SK-N-SH (cell line): ENCODE results near the gene HHATL. TPM values are rescaled to one million over a fixed set of nuclear protein-coding genes. Genes with fewer than 3 reads are reported as not detected.

ENCODE experiments used
- CTCF ChIA-PET: fragments of 300-600, 350-600 bp; formaldehyde crosslinking; extraction: SDS; loops from one replicate; lab custom pipeline; 2021; lab: Yijun Ruan, JAX
- POLR2A ChIA-PET: fragments of 350-600 bp; sonication (Branson Sonifier 250); formaldehyde crosslinking; extraction: SDS; loops from one replicate; lab custom pipeline; 2020; ENCODE audit warnings: antibody characterized with exemption, inconsistent platforms; lab: Yijun Ruan, JAX
- DNase-seq: peaks from one replicate; pipeline ENCODE4 v3.0.0; 2012
- H2AFZ ChIP-seq: fragments of 200-600 bp; sonication (generic); 2 replicates; pipeline ENCODE4 v1.8.1; 2016; ENCODE audit warnings: antibody characterized with exemption, mild to moderate bottlenecking, low read depth
- H3F3A ChIP-seq: fragments of 200-600 bp; sonication (generic); replicated peaks from 2 replicates; pipeline ENCODE3; 2016; ENCODE audit warnings: antibody characterized with exemption, mild to moderate bottlenecking; ENCODE audit not compliant: insufficient read depth
- H3K27ac ChIP-seq, 2 experiments: fragments of 200-500 bp in 1 of 2; fragments of 200-600 bp in 1 of 2; sonication (Bioruptor generic) in 1 of 2; sonication (generic), shearing (Covaris generic) in 1 of 2; 2 replicates each; pipeline versions ENCODE4 v1.5.1 to v1.6.1; 2014 to 2016; ENCODE audit warnings: low read depth in 2 of 2, inconsistent platforms in 1 of 2, low read length in 1 of 2, mild to moderate bottlenecking in 1 of 2, mixed read lengths in 1 of 2
- H3K27me3 ChIP-seq: fragments of 200-600 bp; sonication (generic), shearing (Covaris generic); 2 replicates; pipeline ENCODE4 v1.6.1; 2016; ENCODE audit warnings: mixed run types; ENCODE audit not compliant: insufficient read depth
- H3K36me3 ChIP-seq, 2 experiments: fragments of 200-500 bp in 1 of 2; fragments of 200-600 bp in 1 of 2; sonication (Bioruptor generic) in 1 of 2; sonication (generic) in 1 of 2; replicated peaks in 1 of 2; 2 replicates each; pipeline versions ENCODE3 to v1.5.1; 2014 to 2016; ENCODE audit warnings: low read length in 1 of 2, mild to moderate bottlenecking in 1 of 2; ENCODE audit not compliant: insufficient read depth in 2 of 2, control insufficient read depth in 1 of 2
- H3K4me1 ChIP-seq, 2 experiments: fragments of 200-500 bp in 1 of 2; fragments of 200-600 bp in 1 of 2; sonication (Bioruptor generic) in 1 of 2; sonication (generic), shearing (Covaris generic) in 1 of 2; 2 replicates each; pipeline versions ENCODE4 v1.5.1 to v1.6.1; 2014 to 2016; ENCODE audit warnings: low read depth in 1 of 2, low read length in 1 of 2, mixed run types in 1 of 2; ENCODE audit not compliant: insufficient read depth in 2 of 2, control insufficient read depth in 1 of 2
- H3K4me2 ChIP-seq: fragments of 200-600 bp; sonication (generic), shearing (Covaris generic); 2 replicates; pipeline ENCODE4 v1.6.1; 2017; ENCODE audit warnings: mixed run types
- H3K4me3 ChIP-seq, 2 experiments: fragments of 200-500 bp in 1 of 2; fragments of 200-600 bp in 1 of 2; sonication (Bioruptor generic) in 1 of 2; sonication (generic), shearing (Covaris generic) in 1 of 2; 2 replicates each; pipeline versions ENCODE4 v1.5.1 to v1.8.1; 2014 to 2016; ENCODE audit warnings: low read depth in 2 of 2, inconsistent platforms in 1 of 2, low read length in 1 of 2, mild to moderate bottlenecking in 1 of 2, mixed read lengths in 1 of 2, moderate library complexity in 1 of 2
- H3K79me2 ChIP-seq: fragments of 200-600 bp; sonication (generic); 2 replicates; pipeline ENCODE4 v1.8.1; 2017; ENCODE audit warnings: mild to moderate bottlenecking; ENCODE audit not compliant: insufficient read depth
- H3K9ac ChIP-seq: fragments of 200-600 bp; sonication (generic); 2 replicates; pipeline ENCODE4 v1.6.1; 2017; ENCODE audit warnings: mixed run types
- H3K9me2 ChIP-seq: fragments of 200-600 bp; sonication (generic); 2 replicates; pipeline ENCODE4 v1.6.1; 2017; ENCODE audit warnings: mixed run types
- H3K9me3 ChIP-seq: fragments of 200-600 bp; sonication (generic); 2 replicates; pipeline ENCODE4 v1.6.1; 2017; ENCODE audit warnings: mixed run types, mild to moderate bottlenecking, moderate library complexity
- H4K20me1 ChIP-seq: fragments of 200-600 bp; sonication (generic); 2 replicates; pipeline ENCODE4 v1.6.1; 2017; ENCODE audit warnings: mild to moderate bottlenecking, mixed run types; ENCODE audit not compliant: insufficient read depth
- ELF1 ChIP-seq: IDR thresholded peaks from 2 replicates; pipeline ENCODE4 v1.4.0; 2012
- EZH2phosphoT487 ChIP-seq: fragments of 200-600 bp; sonication (generic); IDR thresholded peaks from 2 replicates; pipeline ENCODE4 v1.6.1; 2017; ENCODE audit warnings: low read depth, mixed run types, mild to moderate bottlenecking, antibody characterized with exemption, moderate library complexity, borderline replicate concordance
- FOXJ3 ChIP-seq: sonication (generic); formaldehyde crosslinking; IDR thresholded peaks from 2 replicates; pipeline ENCODE4 v1.5.1; 2020; ENCODE audit warnings: mild to moderate bottlenecking, missing genetic modification reagents
- GABPA ChIP-seq: IDR thresholded peaks from 2 replicates; pipeline ENCODE4 v1.4.0; 2012; ENCODE audit warnings: low read depth, mild to moderate bottlenecking
- GATA2 ChIP-seq: sonication (generic); formaldehyde crosslinking; IDR thresholded peaks from 2 replicates; pipeline ENCODE4 v1.5.0; 2020; ENCODE audit warnings: mild to moderate bottlenecking, missing genetic modification reagents
- MAX ChIP-seq: IDR thresholded peaks from 2 replicates; pipeline ENCODE4 v1.4.0; 2012; ENCODE audit warnings: low read depth
- MEF2A ChIP-seq: IDR thresholded peaks from 2 replicates; pipeline ENCODE4 v1.4.0; 2012; ENCODE audit warnings: low read depth, borderline replicate concordance
- MXI1 ChIP-seq: IDR thresholded peaks from 2 replicates; pipeline ENCODE4 v1.6.1; 2012; ENCODE audit warnings: mild to moderate bottlenecking, low read depth, low read length, improper control_type of control experiment
- NFIC ChIP-seq: IDR thresholded peaks from 2 replicates; pipeline ENCODE4 v1.4.0; 2012; ENCODE audit warnings: borderline replicate concordance
- NRF1 ChIP-seq: IDR thresholded peaks from 2 replicates; pipeline ENCODE4 v1.6.1; 2012; ENCODE audit warnings: low read depth, mild to moderate bottlenecking, low read length
- PBX3 ChIP-seq: IDR thresholded peaks from 2 replicates; pipeline ENCODE4; 2012
- POLR2AphosphoS5 ChIP-seq: IDR thresholded peaks from 2 replicates; pipeline ENCODE4 v1.6.1; 2012; ENCODE audit warnings: low read depth, low read length
- RCOR1 ChIP-seq: fragments of 150-350 bp; IDR thresholded peaks from 2 replicates; pipeline ENCODE4 v1.6.1; 2017; ENCODE audit warnings: antibody characterized with exemption, low read length
- REST ChIP-seq: IDR thresholded peaks from 2 replicates; pipeline ENCODE4 v1.6.1; 2012; ENCODE audit warnings: mild to moderate bottlenecking, low read depth, low read length, moderate library complexity
- RFX5 ChIP-seq: IDR thresholded peaks from 2 replicates; pipeline ENCODE4 v1.6.1; 2012; ENCODE audit warnings: mild to moderate bottlenecking, improper control_type of control experiment, low read length
- USF1 ChIP-seq: IDR thresholded peaks from 2 replicates; pipeline ENCODE4 v1.4.0; 2012; ENCODE audit warnings: low read depth, borderline replicate concordance
- WGBS: methylation state at CpG from one replicate; pipeline ENCODE4 v1.1.6; 2017; ENCODE audit warnings: low lambda C conversion rate; 5-methylcytosine and 5-hydroxymethylcytosine counted together
- polyA plus RNA-seq, 3 experiments: library from polyadenylated mRNA; depleted of rRNA; stranded (reverse); fragments of >200 nt; gene quantifications; 2 replicates each; pipeline ENCODE4 v1.2.3, GENCODE V29; 2012

The HHATL gene
- polyA plus RNA-seq, 1 of the 3 experiments (the other 2 are of a cell fraction), result not detected

GRCh38 chr3:42735615-42736014 lies 33.0 kb upstream of the HHATL start:
- H3K9ac ChIP-seq, result no peak overlapping the region
- no peaks in the 10 kb centered on the region for H3F3A ChIP-seq
- H3K27ac ChIP-seq, result no peak overlapping the region
- ChIA-PET CTCF (interaction anchor here (0.9 to 1.8 kb wide), 4 partner anchors 8 to 84 kb away, joined by 3 to 11 read pairs (median 4); no protein-coding TSS in a partner anchor), POLR2A (no interaction called here)
- TF ChIP-seq GATA2, result no peak
- no peak for TF ChIP-seq ELF1
- TF ChIP-seq MAX, result no peak
- TF ChIP-seq REST, result no peak
- TF ChIP-seq RCOR1, result no peak
- TF ChIP-seq PBX3, result no peak
- H3K4me1 ChIP-seq, result no peaks in the 10 kb centered on the region; a peak in 1 of 4 replicates
- DNase-seq, result no peak
- H3K4me2 ChIP-seq, result no peak overlapping the region
- no peaks in the 10 kb centered on the region for H3K36me3 ChIP-seq
- no peaks in the 10 kb centered on the region for H3K79me2 ChIP-seq
- no peaks in the 10 kb centered on the region for H3K9me3 ChIP-seq
- no peaks in the 10 kb centered on the region for H3K27me3 ChIP-seq
- H3K4me3 ChIP-seq, result no peak overlapping the region
- 84% methylated on average over 4 of the region's 12 CpGs for WGBS
- no peaks in the 10 kb centered on the region for H4K20me1 ChIP-seq
- no peaks in the 10 kb centered on the region for H3K9me2 ChIP-seq
- H2AFZ ChIP-seq, result no peak overlapping the region

- WGBS, result 77% methylated on average over 8 of the region's 8 CpGs
- POLR2A ChIA-PET, result no interaction called here
- Histone ChIP-seq H3K4me1 (peaks cover 0 to 4% of the 10 kb centered on the region in 2 experiments; a peak in 1 of 4 replicates), H2AFZ (no peak overlapping the region), H3K4me2 (no peak overlapping the region), H3K36me3 (no peaks in the 10 kb centered on the region), H3K4me3 (no peak overlapping the region), H4K20me1 (no peaks in the 10 kb centered on the region), H3K27me3 (no peaks in the 10 kb centered on the region), H3K9me2 (no peaks in the 10 kb centered on the region), H3K79me2 (no peaks in the 10 kb centered on the region), H3K27ac (no peak overlapping the region), H3K9me3 (no peaks in the 10 kb centered on the region), H3K9ac (no peak overlapping the region), H3F3A (no peaks in the 10 kb centered on the region)
- no peak for DNase-seq
- TF ChIP-seq NFIC (no peak), MAX (no peak), RCOR1 (no peak), MEF2A (no peak), EZH2phosphoT487 (no peak), POLR2AphosphoS5 (no peak), FOXJ3 (CRISPR knock-in tag) (no peak), USF1 (no peak), GABPA (no peak), NRF1 (no peak), RFX5 (no peak), MXI1 (no peak)
- CTCF ChIA-PET, result interaction anchor here (1.3 to 1.8 kb wide), 3 partner anchors 9 to 85 kb away, joined by 3 to 11 read pairs (median 3); no protein-coding TSS in a partner anchor
These were observed 32.4 kb upstream of the HHATL start for GRCh38 chr3:42735019-42735418.
